Left colon (tissue), 2 donors: ENCODE measurements around the gene SIVA1. TPM values are rescaled to one million over a fixed set of nuclear protein-coding genes. Genes with fewer than 3 reads are reported as not detected.
A peak's percentile ranks its signal among the peaks of the same experiment; 100 is the strongest.

ENCODE experiments used
- ATAC-seq: fragments of 200-7000 bp; cut with Tn5 transposase; one replicate; pipeline ENCODE4 v1.9.1; 2020; ENCODE audit warnings: mild to moderate bottlenecking, moderate library complexity
- DNase-seq, 2 donors: peaks; one replicate each; pipeline ENCODE4 v3.0.0-alpha.2; 2020
- intact Hi-C, 2 donors: fragments of 100-400 bp; cut with DNase I in 1 of 2; cut with micrococcal nuclease in 1 of 2; formaldehyde crosslinking; loops; one replicate each; pipeline versions ENCODE4 v1.11.2 to v1.14.0; 2022; cut with DNase I, micrococcal nuclease
- total RNA-seq, 2 donors: library from RNA; stranded (reverse); fragmentation: NEBNext Ultra II Directional; extraction: Animal tissue kit (Norgen Biotek cat#: 25700); gene quantifications; one replicate each; pipeline ENCODE4 v1.2.1, GENCODE V29; 2021
- donor health status: DM: no; HTN: no; CAD: no.
- donor health status: DM: yes; HTN: yes; CAD: no.

SIVA1 gene
- total RNA-seq, 2 donors from 2014 or later: 53.2 to 59.3 TPM

GRCh38 chr14:104798300-104799243, 45.6 kb downstream of the SIVA1 start:
- intact Hi-C loops: no loop called here
- ATAC-seq: no peak
- DNase-seq: no peak

- ATAC-seq (no peak), DNase-seq (peak in 1 of 2 donors; percentile 34)
- intact Hi-C loops: no loop called here
Observed at GRCh38 chr14:104799244-104800014, 46.5 kb downstream of the SIVA1 start.

- ATAC-seq (peak; percentile 71), DNase-seq (peak; percentile 85 to 95)
- intact Hi-C loops: no loop called here
Observed at GRCh38 chr14:104800015-104800770, 47.2 kb downstream of the SIVA1 start.

DNA sequence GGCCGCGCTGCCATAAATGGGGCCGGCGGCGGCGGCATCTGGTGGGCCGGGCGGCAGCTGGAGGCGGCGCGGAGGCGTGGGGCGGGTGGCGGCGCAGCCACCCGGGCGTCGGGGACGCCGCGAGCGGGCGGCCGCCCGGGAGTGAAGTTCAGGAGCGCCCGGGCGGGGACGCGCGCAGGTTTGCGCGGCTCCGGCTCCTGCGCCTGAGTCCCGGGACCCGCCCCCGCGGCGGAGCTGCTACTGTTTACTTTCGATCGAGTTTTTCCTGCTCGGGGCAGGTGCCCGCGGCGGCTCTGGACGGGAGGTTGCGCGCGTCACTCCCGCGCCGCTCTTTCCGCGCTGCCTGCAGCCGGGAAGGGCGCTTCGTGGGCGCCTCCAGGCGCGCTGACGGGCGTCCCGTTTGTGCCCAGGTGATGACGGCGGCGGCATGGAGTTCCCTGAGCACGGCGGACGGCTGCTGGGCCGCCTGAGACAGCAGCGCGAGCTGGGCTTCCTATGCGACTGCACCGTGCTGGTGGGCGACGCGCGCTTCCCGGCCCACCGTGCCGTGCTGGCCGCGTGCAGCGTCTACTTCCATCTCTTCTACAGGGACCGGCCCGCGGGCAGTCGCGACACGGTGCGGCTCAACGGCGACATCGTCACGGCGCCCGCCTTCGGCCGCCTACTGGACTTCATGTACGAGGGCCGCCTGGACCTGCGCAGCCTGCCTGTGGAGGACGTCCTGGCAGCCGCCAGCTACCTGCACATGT, 48.0 kb downstream of the SIVA1 start, which contains the start of gene ZBTB42:
Gene ZBTB42, plus strand, starts transcription at position 331 of the 749 bp plus-strand sequence. Its CDS starts 97 bp downstream, at position 428.
- intact Hi-C loops: no loop called here
- ATAC-seq (peak; percentile 78), DNase-seq (peak; percentile 90 to 94)

- DNase-seq (no peak), ATAC-seq (no peak)
- intact Hi-C loops: no loop called here
Observed at GRCh38 chr14:104801520-104802393, 48.8 kb downstream of the SIVA1 start.

DNA sequence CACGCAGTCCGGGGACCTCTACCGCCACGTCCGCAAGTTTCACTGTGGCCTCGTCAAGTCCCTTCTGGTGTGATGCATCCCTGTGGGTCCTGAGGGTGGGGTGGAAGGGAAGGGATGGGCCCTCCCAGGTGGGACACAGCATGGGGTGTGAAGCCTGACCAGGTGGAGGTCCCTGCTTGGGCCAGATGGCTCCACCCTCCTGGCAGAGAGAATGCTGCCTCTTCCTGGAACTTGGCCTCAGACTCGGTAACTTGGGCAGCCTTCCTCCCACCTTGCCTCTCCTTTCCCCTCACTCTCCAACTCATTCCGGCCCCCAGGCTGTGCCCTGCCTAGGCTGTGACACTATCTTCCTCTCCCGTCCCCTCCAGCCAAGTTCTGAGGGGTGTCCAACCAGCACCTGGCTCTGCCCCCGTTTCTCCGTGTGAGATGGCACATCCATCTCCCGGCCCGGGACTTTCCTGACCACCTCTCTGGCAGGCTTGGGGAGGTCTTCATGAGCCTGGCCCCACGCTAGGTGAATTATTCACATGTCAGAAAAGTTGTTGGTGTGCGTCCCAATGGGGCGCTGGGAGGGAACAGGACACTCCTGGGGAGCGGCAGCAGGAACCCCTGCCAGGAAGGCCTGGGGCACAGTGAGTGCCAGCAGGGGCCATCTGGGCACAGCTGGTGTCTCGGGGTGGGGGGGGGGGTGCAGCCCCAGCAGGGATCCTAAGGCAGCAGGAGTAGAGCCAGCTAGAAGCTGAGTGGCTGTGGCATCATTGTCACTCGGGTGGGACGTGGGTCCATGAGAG, 49.6 kb downstream of the SIVA1 start:
- ATAC-seq (no peak), DNase-seq (no peak)
- intact Hi-C loops: no loop called here

GRCh38 chr14:104803280-104803911, 50.4 kb downstream of the SIVA1 start:
- no peak for ATAC-seq
- intact Hi-C loops: no loop called here

DNA sequence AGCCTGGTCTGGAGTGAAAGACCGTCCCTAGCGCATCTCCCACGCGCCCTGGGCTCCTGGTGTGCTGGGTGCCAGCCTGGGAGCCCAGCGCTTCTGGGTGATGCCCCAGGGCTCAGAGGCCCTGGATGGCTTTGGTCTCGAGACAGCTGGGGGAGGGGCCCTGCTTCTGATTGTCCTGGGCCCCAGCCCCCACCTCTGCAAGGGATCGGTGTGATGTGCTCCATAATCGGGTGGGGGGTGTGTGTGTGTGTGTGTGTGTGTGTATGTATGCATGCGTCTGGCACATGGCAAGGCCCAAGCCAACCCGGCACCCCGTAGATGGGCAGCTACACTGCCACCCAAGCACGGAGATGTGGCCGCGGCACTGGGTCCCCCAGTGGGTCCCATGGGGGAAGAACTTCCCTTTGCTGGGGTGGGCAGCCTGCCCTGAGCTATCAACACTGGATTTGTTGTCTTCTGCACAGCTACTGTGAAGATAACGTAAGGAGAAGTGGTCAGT, 51.0 kb downstream of the SIVA1 start:
- intact Hi-C loops: no loop called here
- no peak for DNase-seq
- ATAC-seq: no peak

More at GRCh38 chr14:104803280-104803911, 50.4 kb downstream of the SIVA1 start:
- no peak for DNase-seq

GRCh38 chr14:104804481-104805325, 51.8 kb downstream of the SIVA1 start:
- DNase-seq (no peak), ATAC-seq (no peak)

DNA sequence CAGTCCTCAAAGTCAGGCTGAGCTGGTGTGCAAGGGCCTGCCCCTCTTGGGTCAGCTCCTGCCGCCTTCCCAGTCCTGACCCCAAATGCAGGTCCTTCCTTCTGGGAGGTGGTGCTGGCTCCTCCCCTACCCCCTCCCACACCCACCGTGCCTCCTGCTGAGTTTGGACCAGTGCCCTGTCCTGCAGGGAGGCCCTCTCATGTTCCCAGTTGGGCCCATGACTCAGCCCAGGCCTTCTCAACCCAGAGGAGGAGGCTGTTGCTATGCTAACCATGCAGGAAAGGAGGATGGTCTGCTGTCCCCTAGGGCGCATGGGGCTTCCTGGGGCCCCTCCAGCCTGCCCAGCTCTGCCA, 52.4 kb downstream of the SIVA1 start:
- DNase-seq: no peak
- intact Hi-C loops: no loop called here
- ATAC-seq: no peak

More at GRCh38 chr14:104804481-104805325, 51.8 kb downstream of the SIVA1 start:
- intact Hi-C loops: no loop called here

DNA sequence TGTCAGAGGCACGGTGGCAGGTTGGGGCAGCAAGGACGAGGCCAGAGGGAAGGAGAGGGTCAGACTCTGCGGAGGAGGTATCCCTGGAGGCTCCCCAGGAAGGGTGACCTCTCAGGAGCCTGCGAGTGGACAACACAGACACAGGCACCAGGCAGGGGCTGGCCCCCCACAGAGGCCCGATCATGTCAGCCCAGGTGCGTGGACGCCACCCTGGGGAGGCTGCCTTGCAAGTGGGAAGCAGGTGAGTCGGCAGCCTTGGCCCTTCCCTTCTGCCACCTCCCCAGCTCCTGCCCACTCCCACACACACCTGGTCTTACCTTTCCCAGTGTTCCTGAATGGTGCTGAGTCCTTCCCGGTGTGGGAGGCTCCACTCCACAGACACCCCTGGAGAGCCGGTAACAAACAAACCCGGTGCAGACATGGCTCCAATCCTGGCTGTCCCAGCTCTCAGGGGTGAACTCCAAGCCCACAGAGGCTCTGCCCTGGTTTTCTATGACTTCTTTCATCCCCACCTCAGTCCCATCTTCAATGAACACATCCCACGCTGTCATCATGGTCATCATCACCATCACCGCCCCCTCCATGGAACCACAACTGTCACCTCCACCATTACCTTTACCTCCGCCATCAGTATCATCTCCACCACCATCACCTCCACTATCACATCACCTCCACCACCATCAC, 53.1 kb downstream of the SIVA1 start:
- ATAC-seq (no peak), DNase-seq (no peak)
- intact Hi-C loops: no loop called here

DNA sequence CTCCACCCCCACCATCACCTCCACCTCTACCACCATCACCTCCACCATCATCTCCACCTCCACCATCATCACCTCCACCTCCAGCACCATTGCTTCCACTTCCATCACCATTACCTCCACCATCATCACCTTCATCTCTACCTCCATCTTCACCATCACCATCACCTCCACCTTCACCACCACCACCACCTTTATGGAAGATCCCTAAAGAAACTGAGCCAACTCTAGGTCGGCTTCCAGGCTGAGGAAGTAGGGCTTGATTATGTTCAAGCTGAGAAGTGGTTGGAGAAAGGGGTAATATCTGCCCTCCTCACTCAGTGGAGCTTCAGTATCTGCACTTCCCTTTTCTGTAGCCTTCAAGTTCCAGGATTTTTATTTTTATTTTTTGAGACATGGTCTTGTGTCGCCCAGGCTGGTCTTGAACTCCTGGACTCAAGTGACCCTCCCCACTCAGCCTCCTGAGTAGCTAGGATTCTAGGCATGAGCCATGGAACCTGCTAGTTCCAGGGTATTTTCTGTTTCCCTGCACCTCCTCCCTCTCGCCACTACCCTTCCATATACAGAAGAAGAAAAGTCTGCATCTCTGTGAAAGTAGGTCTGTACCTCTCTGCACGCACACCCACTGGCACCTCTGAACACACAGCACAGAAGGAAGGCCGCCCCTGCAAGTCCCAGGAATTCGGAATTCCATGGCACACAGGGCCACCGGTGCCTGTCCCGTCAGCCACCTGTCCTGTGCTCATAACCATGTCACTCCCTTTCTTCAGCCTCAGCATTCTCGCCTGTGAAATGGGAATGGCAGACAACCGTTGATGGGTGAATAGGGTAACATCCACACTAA, 53.9 kb downstream of the SIVA1 start:
- DNase-seq (no peak), ATAC-seq (no peak)
- intact Hi-C loops: no loop called here

DNA sequence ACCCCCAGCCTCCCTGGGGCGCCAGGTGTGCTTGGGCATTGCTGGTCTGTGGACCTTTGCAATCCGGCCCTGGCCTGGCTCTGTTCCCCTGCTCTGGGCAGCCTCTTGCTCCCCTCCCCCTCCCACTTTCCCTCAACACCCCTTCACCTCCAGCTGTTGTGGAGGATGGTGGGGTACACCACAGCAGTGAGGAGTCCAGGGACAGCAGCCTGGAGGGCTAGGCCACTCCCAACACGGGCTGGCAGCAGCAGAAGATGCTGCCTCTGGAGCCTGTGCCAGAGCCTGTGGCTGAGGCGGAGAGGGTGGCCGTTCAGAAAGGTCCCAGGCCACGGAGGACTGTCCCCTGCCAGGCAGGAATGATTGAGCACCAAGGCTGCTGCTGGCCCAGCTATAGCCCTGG, 55.5 kb downstream of the SIVA1 start:
- ATAC-seq (no peak), DNase-seq (no peak)
- intact Hi-C loops: no loop called here
